Pancreas (tissue), 10 donors: ENCODE results near the gene CDCA4. TPM values are rescaled to one million over a fixed set of nuclear protein-coding genes. Genes with fewer than 3 reads are reported as not detected.

ENCODE experiments used
- ATAC-seq, 4 donors: fragments of 200-7000 bp; cut with Tn5 transposase; one replicate each; pipeline versions ENCODE4 v1.8.0 to v1.9.1; 2020; ENCODE audit warnings: mild to moderate bottlenecking in 4 of 4, moderate library complexity in 4 of 4
- DNase-seq, 6 donors: peaks; one replicate each; pipeline ENCODE4 v3.0.0-alpha.2; 2020
- FAIRE-seq: peaks from 2 replicates; lab custom pipeline; 2012; peaks lifted over from hg19 to GRCh38; lab: Jason Lieb, UNC
- H3K27ac ChIP-seq, 4 donors: fragments of 200-600 bp; sonication (generic); 1 replicate in 3 of 4; 2 replicates in 1 of 4; pipeline versions ENCODE4 v1.5.0 to v1.8.0; 2020
- H3K27me3 ChIP-seq, 4 donors: fragments of 200-600 bp; one replicate each; pipeline ENCODE4 v1.8.0; 2021
- H3K36me3 ChIP-seq, 3 donors: fragments of 200-600 bp; sonication (generic) in 1 of 3; one replicate each; pipeline versions ENCODE4 v1.5.0 to v1.8.0; 2020 to 2021
- H3K4me1 ChIP-seq, 3 donors: fragments of 200-600 bp; one replicate each; pipeline ENCODE4 v1.8.0; 2021
- H3K4me3 ChIP-seq, 4 donors: fragments of 200-600 bp; sonication (generic) in 2 of 4; one replicate each; pipeline versions ENCODE4 v1.5.0 to v1.8.0; 2020 to 2021
- H3K9me3 ChIP-seq, 4 donors: fragments of 200-600 bp; one replicate each; pipeline ENCODE4 v1.8.0; 2021
- CTCF ChIP-seq, 4 donors: fragments of 200-600 bp; sonication (generic) in 3 of 4; IDR thresholded peaks; one replicate each; pipeline versions ENCODE4 v1.5.0 to v1.8.0; 2021; ENCODE audit warnings: antibody characterized with exemption in 4 of 4
- WGBS, 2 donors: extraction: QIAGEN DNeasy Blood & Tissue Kit; methylation state at CpG; one replicate each; pipeline ENCODE4 v1.1.7; 2013; 5-methylcytosine and 5-hydroxymethylcytosine counted together
- intact Hi-C, 3 donors: fragments of 100-400 bp; cut with DNase I; formaldehyde crosslinking; loops; one replicate each; pipeline versions ENCODE4 v1.11.1 to v1.14.2; 2022
- polyA plus RNA-seq, 2 donors: library from polyadenylated mRNA; stranded (reverse); fragments of 200-250 nt; gene quantifications; one replicate each; pipeline ENCODE4 v1.2.3, GENCODE V29; 2013
- total RNA-seq, 6 donors: library from RNA; stranded (reverse); fragmentation: NEBNext Ultra II Directional in 4 of 6; extraction: Animal tissue kit (Norgen Biotek cat#: 25700) in 4 of 6; gene quantifications; one replicate each; pipeline versions ENCODE4 v1.2.1 to v1.2.4, GENCODE V29; 2021 to 2023
- donor health status: healthy with polysubstance abuse.
- donor health status: DM: no; HTN: no; CAD: no; lungs with moderate emphysema.
- donor health status: DM: no; HTN: no; CAD: no.
- donor health status: control.
- donor health status: control.
- donor health status: Bipolar disorder and iron deficiency.
- donor health status: DM: yes; HTN: yes; CAD: no.
- donor health status: DM: no; HTN: no; CAD: no.
- donor health status: DM: no; HTN: no; CAD: no.
- donor health status: DM: yes; HTN: yes; CAD: no.

CDCA4 gene
- total and polyA plus RNA-seq, 8 donors, result 1.2 to 3.5 (median 2.7) TPM

- FAIRE-seq, result no peak
- no peak overlapping the region for H3K27ac ChIP-seq
Measured at GRCh38 chr14:105015905-105016304, 5.0 kb downstream of the CDCA4 start.

DNA sequence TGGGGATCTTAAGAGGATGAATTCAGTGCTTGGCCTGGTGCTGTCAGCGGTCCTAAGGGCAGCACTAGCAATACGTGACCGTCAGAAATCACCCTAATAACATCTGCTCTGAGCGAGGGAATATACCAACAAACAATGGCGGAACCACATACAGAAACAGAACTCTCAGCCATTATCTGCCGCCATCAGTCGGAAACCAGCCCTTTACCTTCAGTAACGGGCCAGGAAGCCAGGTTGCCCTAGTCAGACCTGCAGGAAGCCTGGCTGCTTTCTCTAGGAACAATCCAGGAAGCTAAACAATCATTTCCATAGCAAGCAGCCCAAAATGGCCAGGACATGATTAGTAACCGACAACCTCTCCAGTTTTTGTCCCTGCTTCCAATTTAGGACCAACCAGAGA, 5.6 kb downstream of the CDCA4 start:
- H3K27me3 ChIP-seq, result no peaks in the 10 kb centered on the region
- peaks cover 0 to 7% (median 0%) of the 10 kb centered on the region in 3 donors for H3K36me3 ChIP-seq
- DNase-seq (no peak), FAIRE-seq (no peak), ATAC-seq (no peak)
- H3K9me3 ChIP-seq, result no peaks in the 10 kb centered on the region
- TF ChIP-seq CTCF (IDR thresholded peaks at IDR 0.05), result no peak
- H3K4me3 ChIP-seq, result no peak overlapping the region
- no peak overlapping the region for H3K27ac ChIP-seq
- peaks cover 0 to 7% (median 7%) of the 10 kb centered on the region in 3 donors for H3K4me1 ChIP-seq
- intact Hi-C loops, result no loop called here
- WGBS, 2 donors, result 80 to 85% methylated on average over 9 of the region's 9 CpGs

More at GRCh38 chr14:105015905-105016304, 5.0 kb downstream of the CDCA4 start:
- WGBS, 2 donors, result 66 to 80% methylated on average over 6 of the region's 6 CpGs
- ATAC-seq, result no peak
- Histone ChIP-seq H3K4me1 (peaks cover 0 to 7% (median 7%) of the 10 kb centered on the region in 3 donors), H3K4me3 (no peak overlapping the region), H3K27me3 (no peaks in the 10 kb centered on the region), H3K9me3 (no peaks in the 10 kb centered on the region), H3K36me3 (peaks cover 0 to 3% (median 0%) of the 10 kb centered on the region in 3 donors)
- no peak for TF ChIP-seq CTCF (IDR thresholded peaks at IDR 0.05)
- intact Hi-C loops, result no loop called here
- no peak for DNase-seq

GRCh38 chr14:105014631-105015030, 6.3 kb downstream of the CDCA4 start:
- ATAC-seq, result no peak
- 76 to 81% methylated on average over 4 of the region's 4 CpGs for WGBS, 2 donors
- Histone ChIP-seq H3K4me1 (peaks cover 0 to 2% (median 2%) of the 10 kb centered on the region in 3 donors), H3K9me3 (no peaks in the 10 kb centered on the region), H3K27ac (no peak overlapping the region), H3K4me3 (no peak overlapping the region), H3K27me3 (no peaks in the 10 kb centered on the region), H3K36me3 (peaks cover 0 to 7% (median 0%) of the 10 kb centered on the region in 3 donors)
- FAIRE-seq, result no peak
- no peak for TF ChIP-seq CTCF (IDR thresholded peaks at IDR 0.05)
- DNase-seq, result no peak
- intact Hi-C loops, result no loop called here

DNA sequence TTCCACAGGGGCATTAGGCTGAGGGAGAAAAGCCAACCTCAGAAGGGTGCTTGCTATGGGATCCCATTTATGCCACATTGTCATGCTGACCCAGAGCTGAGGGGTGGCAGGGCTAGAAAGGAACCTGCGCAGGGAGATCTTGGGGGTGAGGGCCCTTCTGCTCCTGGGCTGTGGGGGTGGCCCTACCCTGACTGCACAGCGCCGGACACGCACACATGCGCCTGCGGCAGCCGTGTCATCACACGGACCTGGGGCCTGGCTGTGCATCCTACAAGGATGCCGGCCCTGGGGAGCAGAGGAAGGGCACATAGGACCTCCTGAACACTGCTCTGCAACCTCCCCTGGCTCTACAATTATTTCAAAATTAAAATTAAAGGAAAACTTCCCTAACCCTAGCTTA, 6.9 kb downstream of the CDCA4 start:
- Histone ChIP-seq H3K9me3 (no peaks in the 10 kb centered on the region), H3K4me3 (no peak overlapping the region), H3K27ac (no peak overlapping the region), H3K4me1 (no peaks in the 10 kb centered on the region), H3K36me3 (peaks cover 0 to 7% (median 0%) of the 10 kb centered on the region in 3 donors), H3K27me3 (no peaks in the 10 kb centered on the region)
- WGBS, 2 donors, result 83 to 85% methylated on average over 9 of the region's 9 CpGs
- no peak for ATAC-seq
- DNase-seq, result no peak
- FAIRE-seq, result no peak
- intact Hi-C loops, result no loop called here
- TF ChIP-seq CTCF (IDR thresholded peaks at IDR 0.05), result no peak

GRCh38 chr14:105013150-105013785, 7.6 kb downstream of the CDCA4 start:
- Histone ChIP-seq H3K27me3 (no peaks in the 10 kb centered on the region), H3K4me3 (no peak overlapping the region), H3K36me3 (peaks cover 0 to 7% (median 0%) of the 10 kb centered on the region in 3 donors), H3K9me3 (no peaks in the 10 kb centered on the region), H3K27ac (no peak overlapping the region), H3K4me1 (no peaks in the 10 kb centered on the region)
- no peak for TF ChIP-seq CTCF (IDR thresholded peaks at IDR 0.05)
- DNase-seq (no peak), ATAC-seq (peak in 2 of 4 donors; percentile 24 to 57), FAIRE-seq (no peak)
- WGBS, 2 donors, result 50 to 51% methylated on average over 8 of the region's 8 CpGs
- intact Hi-C loops, result no loop called here
